HepG2 (cell line): ENCODE data around the gene PREX1. TPM values are rescaled to one million over a fixed set of nuclear protein-coding genes. Genes with fewer than 3 reads are reported as not detected.
A peak's percentile ranks its signal among the peaks of the same experiment; 100 is the strongest.

ENCODE experiments used
- ATAC-seq: fragments of 200-7000 bp; cut with Tn5 transposase; 3 replicates; pipeline ENCODE4 v1.9.1; 2020; ENCODE audit warnings: mild to moderate bottlenecking, moderate library complexity
- BruUV-seq: library from RNA; stranded (reverse); fragments of 400-500 nt; replicated peaks from 2 replicates; lab custom pipeline; 2021; lab: Mats Ljungman, UMichigan
- CTCF ChIA-PET: fragments of 300-600 bp; formaldehyde crosslinking; extraction: SDS; loops from one replicate; lab custom pipeline; 2021; ENCODE audit warnings: low total read pairs, inconsistent platforms, low intra/inter-chr PET ratio; lab: Yijun Ruan, JAX
- POLR2A ChIA-PET: fragments of 350-600 bp; sonication (Branson Sonifier 250); formaldehyde crosslinking; loops from one replicate; lab custom pipeline; 2020; ENCODE audit warnings: antibody characterized with exemption, inconsistent platforms; lab: Yijun Ruan, JAX
- DNase-seq: peaks from one replicate; pipeline ENCODE4 v3.0.0-alpha.2; 2015; ENCODE audit warnings: low spot score
- FAIRE-seq: peaks from 3 replicates; lab custom pipeline; 2011; peaks lifted over from hg19 to GRCh38; lab: Jason Lieb, UNC
- H2AFZ ChIP-seq: one replicate; pipeline ENCODE4 v1.6.1; 2011; ENCODE audit warnings: low read length, inconsistent platforms
- H3K27ac ChIP-seq: fragments of 300-600 bp; 3 replicates; pipeline ENCODE4 v1.8.0; 2011; ENCODE audit warnings: mixed run types, mild to moderate bottlenecking, mixed read lengths, low read length, inconsistent platforms; ENCODE audit not compliant: insufficient read depth; ENCODE audit errors: extremely low read length
- H3K27me3 ChIP-seq, 2 experiments: fragments of 200-600 bp in 1 of 2; 2 replicates in 1 of 2; 3 replicates in 1 of 2; pipeline versions ENCODE4 v1.6.0 to v1.8.0; 2011; ENCODE audit warnings: low read length in 2 of 2, mild to moderate bottlenecking in 2 of 2, moderate library complexity in 2 of 2, inconsistent platforms in 1 of 2; ENCODE audit not compliant: insufficient read depth in 2 of 2, control insufficient read depth in 1 of 2
- H3K36me3 ChIP-seq, 2 experiments: fragments of 200-600 bp in 1 of 2; replicated peaks in 1 of 2; 2 replicates in 1 of 2; 3 replicates in 1 of 2; pipeline versions ENCODE4 v1.5.1 to v1.8.0; 2011; ENCODE audit warnings: low read length in 2 of 2, inconsistent platforms in 1 of 2; ENCODE audit not compliant: insufficient read depth in 2 of 2, control insufficient read depth in 1 of 2
- H3K4me1 ChIP-seq: 2 replicates; pipeline ENCODE4 v1.5.1; 2012; ENCODE audit warnings: low read length, inconsistent platforms; ENCODE audit not compliant: insufficient read depth
- H3K4me2 ChIP-seq: 2 replicates; pipeline ENCODE4 v1.6.0; 2011; ENCODE audit warnings: low read depth, low read length, inconsistent platforms
- H3K4me3 ChIP-seq, 3 experiments: fragments of 200-600 bp in 1 of 3; sonication (generic), shearing (Covaris generic) in 1 of 3; replicated peaks in 1 of 3; 2 replicates each; pipeline ENCODE4 v1.5.1; 2011 to 2016; ENCODE audit warnings: low read length in 3 of 3, inconsistent platforms in 2 of 3, low read depth in 2 of 3, mild to moderate bottlenecking in 2 of 3, control low read depth in 1 of 3, mixed read lengths in 1 of 3; ENCODE audit not compliant: insufficient read depth in 1 of 3
- H3K79me2 ChIP-seq: one replicate; pipeline ENCODE4 v1.6.1; 2011; ENCODE audit warnings: low read length, inconsistent platforms; ENCODE audit not compliant: insufficient read depth
- H3K9ac ChIP-seq: 2 replicates; pipeline ENCODE4 v1.6.0; 2011; ENCODE audit warnings: mild to moderate bottlenecking, low read depth, low read length, inconsistent platforms; ENCODE audit not compliant: insufficient read depth
- H3K9me3 ChIP-seq: 2 replicates; pipeline ENCODE4 v1.5.1; 2012; ENCODE audit warnings: mild to moderate bottlenecking, low read length
- H4K20me1 ChIP-seq: 2 replicates; pipeline ENCODE4 v1.6.0; 2011; ENCODE audit warnings: inconsistent platforms, mild to moderate bottlenecking, low read length, moderate library complexity; ENCODE audit not compliant: insufficient read depth
- CEBPB ChIP-seq: IDR thresholded peaks from 2 replicates; pipeline ENCODE4 v1.6.1; 2011; ENCODE audit warnings: low read depth, low read length, improper control_type of control experiment, borderline replicate concordance
- ETV5 ChIP-seq: IDR thresholded peaks from 2 replicates; pipeline ENCODE4 v1.6.1; 2018; ENCODE audit warnings: missing biosample characterization, missing genetic modification reagents, inconsistent platforms, borderline replicate concordance
- GABPA ChIP-seq, 2 experiments: IDR thresholded peaks; 2 replicates each; pipeline ENCODE4 v1.6.1; 2011 to 2016; ENCODE audit warnings: low read depth in 2 of 2, low read length in 1 of 2, missing biosample characterization in 1 of 2, missing genetic modification characterization in 1 of 2
- HNRNPUL1 ChIP-seq: fragments of 200-400 bp; formaldehyde crosslinking; IDR thresholded peaks from 2 replicates; pipeline ENCODE4 v1.6.1; 2017; ENCODE audit warnings: low read depth, mild to moderate bottlenecking, low read length, moderate library complexity
- KLF9 ChIP-seq: IDR thresholded peaks from 2 replicates; pipeline ENCODE4 v1.6.1; 2016; ENCODE audit warnings: low read depth
- NBN ChIP-seq: fragments of 450-650 bp; conservative IDR thresholded peaks from 2 replicates; pipeline ENCODE4 v1.6.1; 2017
- PAWR ChIP-seq: sonication (generic); formaldehyde crosslinking; IDR thresholded peaks from 2 replicates; pipeline ENCODE4 v1.4.0; 2020; ENCODE audit warnings: missing genetic modification reagents, mild to moderate bottlenecking, borderline replicate concordance
- SATB2 ChIP-seq: sonication (generic); formaldehyde crosslinking; IDR thresholded peaks from 2 replicates; pipeline ENCODE4 v1.5.0; 2020; ENCODE audit warnings: missing genetic modification reagents
- SRSF1 ChIP-seq: fragments of 200-400 bp; formaldehyde crosslinking; optimal IDR thresholded peaks from 2 replicates; pipeline ENCODE3; 2017; ENCODE audit warnings: mild to moderate bottlenecking, low read depth, low read length, moderate library complexity
- ZFYVE20 ChIP-seq: sonication (generic); formaldehyde crosslinking; IDR thresholded peaks from 2 replicates; pipeline ENCODE4 v1.8.0; 2023; ENCODE audit warnings: low read depth, mild to moderate bottlenecking, moderate library complexity, missing genetic modification reagents, borderline replicate concordance
- ZNF260 ChIP-seq: sonication (generic); formaldehyde crosslinking; IDR thresholded peaks from 2 replicates; pipeline ENCODE4 v1.4.0; 2020; ENCODE audit warnings: missing genetic modification reagents, low read depth, mild to moderate bottlenecking, borderline replicate concordance
- ZNF280D ChIP-seq: sonication (generic); formaldehyde crosslinking; IDR thresholded peaks from 2 replicates; pipeline ENCODE4 v1.5.1; 2020; ENCODE audit warnings: mild to moderate bottlenecking, missing genetic modification reagents
- ZNF557 ChIP-seq: sonication (generic); formaldehyde crosslinking; IDR thresholded peaks from 2 replicates; pipeline ENCODE4 v1.4.0; 2020; ENCODE audit warnings: missing genetic modification reagents
- ZNF567 ChIP-seq: sonication (generic); formaldehyde crosslinking; IDR thresholded peaks from 2 replicates; pipeline ENCODE4 v1.8.1; 2023; ENCODE audit warnings: mild to moderate bottlenecking, missing genetic modification reagents, borderline replicate concordance
- WGBS: methylation state at CpG from one replicate; pipeline ENCODE4 v1.1.6; 2017; ENCODE audit warnings: low lambda C conversion rate; 5-methylcytosine and 5-hydroxymethylcytosine counted together
- in situ Hi-C: cut with HindIII; loops from 2 replicates; pipeline ENCODE4 v1.10.0; 2017; ENCODE audit warnings: low pct_unique_long_range_greater_than_20kb; ENCODE audit not compliant: extremely low pct_ligation_motif_present
- intact Hi-C: fragments of 100-400 bp; cut with micrococcal nuclease; formaldehyde crosslinking; loops from one replicate; pipeline ENCODE4 v1.10.0; 2022; ENCODE audit not compliant: unreplicated experiment
- polyA plus RNA-seq, 8 experiments: library from polyadenylated mRNA; depleted of rRNA in 3 of 8; stranded (reverse) in 7 of 8; unstranded in 1 of 8; fragments of >200 nt; fragmentation: Illumina TruSeq in 4 of 8; extraction: Trizol in 4 of 8; gene quantifications; 2 replicates each; pipeline versions ENCODE4 v1.2.1 to v1.2.3, GENCODE V29; 2011 to 2016; ENCODE audit warnings: low read depth in 4 of 8, missing spikeins in 1 of 8, mixed read lengths in 1 of 8; ENCODE audit not compliant: insufficient read depth in 1 of 8
- total RNA-seq, 5 experiments: library from RNA; depleted of rRNA; stranded (reverse); fragments of >200 nt; fragmentation: Illumina TruSeq; extraction: Trizol; gene quantifications; 2 replicates each; pipeline ENCODE4 v1.2.3, GENCODE V29; 2016; ENCODE audit warnings: low read depth in 1 of 5
- TF ChIP-seq, protein P1 (sequence below): fragments of 450-650 bp; IDR thresholded peaks from 2 replicates; pipeline ENCODE4 v1.6.1; 2016

PREX1 gene
- total and polyA plus RNA-seq, 2 of the 13 experiments (the other 11 are each of a cell fraction or from before 2014, with no cell fraction given), result 0.02 to 0.04 TPM

GRCh38 chr20:48728042-48728825 lies 99.6 kb downstream of the PREX1 start (continued):
- TF ChIP-seq, protein P1, sequence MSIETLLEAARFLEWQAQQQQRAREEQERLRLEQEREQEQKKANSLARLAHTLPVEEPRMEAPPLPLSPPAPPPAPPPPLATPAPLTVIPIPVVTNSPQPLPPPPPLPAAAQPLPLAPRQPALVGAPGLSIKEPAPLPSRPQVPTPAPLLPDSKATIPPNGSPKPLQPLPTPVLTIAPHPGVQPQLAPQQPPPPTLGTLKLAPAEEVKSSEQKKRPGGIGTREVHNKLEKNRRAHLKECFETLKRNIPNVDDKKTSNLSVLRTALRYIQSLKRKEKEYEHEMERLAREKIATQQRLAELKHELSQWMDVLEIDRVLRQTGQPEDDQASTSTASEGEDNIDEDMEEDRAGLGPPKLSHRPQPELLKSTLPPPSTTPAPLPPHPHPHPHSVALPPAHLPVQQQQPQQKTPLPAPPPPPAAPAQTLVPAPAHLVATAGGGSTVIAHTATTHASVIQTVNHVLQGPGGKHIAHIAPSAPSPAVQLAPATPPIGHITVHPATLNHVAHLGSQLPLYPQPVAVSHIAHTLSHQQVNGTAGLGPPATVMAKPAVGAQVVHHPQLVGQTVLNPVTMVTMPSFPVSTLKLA, result peak; percentile 53
- TF ChIP-seq SRSF1 (peak; percentile 59), NBN (no peak)

DNA sequence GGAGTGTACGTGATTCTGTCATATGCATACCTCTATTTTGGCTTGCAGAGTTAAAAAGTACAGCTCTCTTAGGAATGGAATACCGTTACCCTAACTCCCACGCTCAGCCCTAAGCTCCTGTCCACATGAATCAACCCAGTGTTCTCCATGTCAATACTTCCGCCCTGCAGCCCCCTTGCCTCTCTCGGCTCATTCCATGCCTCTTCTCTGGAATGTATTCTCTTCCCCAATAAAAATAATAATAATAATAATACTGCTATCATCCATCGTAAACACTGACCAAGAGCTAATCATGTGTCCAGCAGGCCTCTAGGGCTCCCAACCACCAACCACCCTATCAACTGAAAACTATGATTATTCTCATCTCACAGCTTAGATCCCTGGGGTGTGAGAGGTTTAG lies 100.6 kb downstream of the PREX1 start:
- no peak for FAIRE-seq
- ATAC-seq, result no peak
- no peak for DNase-seq
- ChIA-PET POLR2A (no interaction called here), CTCF (no interaction called here)
- peaks cover 22% of the 10 kb centered on the region for H3K4me1 ChIP-seq
- H3K27me3 ChIP-seq, result peaks cover 1 to 11% of the 10 kb centered on the region in 2 experiments; a peak in 3 of 5 replicates
- H3K4me3 ChIP-seq, result no peak overlapping the region
- 45% methylated on average over 6 of the region's 6 CpGs for WGBS
- H3K27ac ChIP-seq, result no peak overlapping the region
- no peaks in the 10 kb centered on the region for H3K9me3 ChIP-seq
- H3K36me3 ChIP-seq, result no peaks in the 10 kb centered on the region
- BruUV-seq, result no TSS peak
- no peak overlapping the region for H2AFZ ChIP-seq
- H4K20me1 ChIP-seq, result no peaks in the 10 kb centered on the region
- intact Hi-C loops, result no loop called here
- H3K79me2 ChIP-seq, result no peaks in the 10 kb centered on the region
- H3K4me2 ChIP-seq, result no peak overlapping the region
- no peak overlapping the region for H3K9ac ChIP-seq
- in situ Hi-C loops, result no loop called here
- TF ChIP-seq, protein P1, result no peak
- no peak for TF ChIP-seq ZNF280D
- no peak for TF ChIP-seq ZFYVE20 (CRISPR knock-in tag)
- TF ChIP-seq PAWR (CRISPR knock-in tag), result no peak
- no peak for TF ChIP-seq ZNF567
- TF ChIP-seq ZNF260 (CRISPR knock-in tag), result no peak
- no peak for TF ChIP-seq ZNF557
- TF ChIP-seq SATB2 (CRISPR knock-in tag), result no peak
- TF ChIP-seq CEBPB, result no peak
- no peak for TF ChIP-seq ETV5 (CRISPR knock-in tag)
- no peak for TF ChIP-seq HNRNPUL1
- no peak for TF ChIP-seq KLF9 (CRISPR knock-in tag)
- no peak for TF ChIP-seq GABPA (IDR thresholded peaks at IDR 0.05; ENCODE audit: low read depth, low read length)
- no peak for TF ChIP-seq GABPA (CRISPR knock-in tag; IDR thresholded peaks at IDR 0.05; ENCODE audit: low read depth)
